ENCODE results near the gene NBEAL1.
A peak's percentile ranks its signal among the peaks of the same experiment; 100 is the strongest.
"Not testable (repeated sequence)": the region's sequence is repeated elsewhere in the genome, so short reads cannot be mapped to it uniquely, and the experiment has no call there.

NBEAL1 gene

DNA sequence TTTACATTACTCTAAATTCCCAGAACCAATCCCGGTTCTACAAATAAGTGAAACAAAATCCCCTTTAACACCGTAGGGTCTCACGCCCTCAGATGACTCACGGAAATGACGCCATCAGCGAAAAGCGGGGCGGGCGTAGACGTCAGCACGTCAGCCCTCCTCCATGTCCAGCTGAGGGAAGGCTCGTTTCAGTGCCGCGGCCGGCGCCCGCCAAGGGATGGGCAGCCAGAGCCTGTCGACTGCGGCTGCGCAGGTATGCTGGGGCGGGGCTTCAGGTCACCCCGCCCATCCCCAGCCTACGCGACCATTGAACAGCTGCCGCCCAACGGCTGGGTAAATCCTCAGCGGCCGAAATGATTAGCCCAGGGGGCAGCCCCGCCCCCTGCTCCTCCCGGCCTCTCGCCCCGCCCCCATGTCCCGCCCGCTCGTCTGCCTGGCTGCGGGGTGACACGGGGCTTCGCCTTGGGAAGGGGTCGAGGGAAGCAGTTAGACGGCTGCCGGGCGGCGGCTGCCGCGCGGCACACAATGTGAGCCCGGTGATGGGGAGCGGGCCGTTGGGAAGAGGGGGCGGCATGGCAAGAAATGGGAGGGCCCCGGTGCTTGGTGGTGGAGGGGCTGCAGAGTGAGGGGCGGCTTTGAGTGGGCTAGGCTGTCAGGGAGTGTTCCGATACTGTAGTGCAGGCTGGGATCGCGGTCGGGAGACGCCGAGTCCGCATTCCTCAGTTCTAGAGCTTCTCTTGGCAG, at the start of gene NBEAL1:
Gene NBEAL1 (plus strand): TSS at position 420 of the 744 bp plus-strand sequence. CDS start 1,510 bp downstream, outside the sequence.
- DNase-seq (ENCODE audit: low spot score), result peak; percentile 90

DNA sequence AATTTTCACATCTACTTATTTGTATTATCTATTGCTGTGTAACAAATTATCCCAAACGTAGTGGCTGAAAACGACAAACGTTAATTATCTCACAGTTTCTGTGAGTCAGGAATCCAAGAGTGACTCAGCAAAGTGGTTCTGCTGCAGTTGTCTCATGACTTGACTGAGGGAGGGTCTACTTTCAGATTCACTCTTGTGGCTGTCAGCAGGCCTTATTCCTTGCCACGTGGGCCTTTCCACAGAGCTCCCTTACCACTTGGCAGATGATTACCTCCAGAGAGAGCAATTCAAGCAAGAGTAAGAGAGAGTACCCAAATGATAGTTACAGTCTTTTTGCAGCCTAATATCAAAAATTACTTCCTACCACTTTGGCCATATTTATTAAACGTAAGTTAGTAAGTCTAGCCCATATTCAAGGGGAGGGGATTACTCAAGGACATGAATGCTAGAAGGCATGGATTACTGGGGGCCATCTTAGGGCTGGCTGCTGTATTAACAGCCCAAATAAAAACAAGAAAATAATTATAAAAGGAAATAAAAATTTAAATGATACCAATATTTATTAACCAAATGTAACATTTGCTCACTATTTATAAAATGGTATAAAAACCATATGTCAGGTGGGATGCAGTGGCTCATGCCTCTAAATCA, 48.7 kb upstream of the NBEAL1 start:
- peak; percentile 6 for DNase-seq (ENCODE audit: low spot score)

DNA sequence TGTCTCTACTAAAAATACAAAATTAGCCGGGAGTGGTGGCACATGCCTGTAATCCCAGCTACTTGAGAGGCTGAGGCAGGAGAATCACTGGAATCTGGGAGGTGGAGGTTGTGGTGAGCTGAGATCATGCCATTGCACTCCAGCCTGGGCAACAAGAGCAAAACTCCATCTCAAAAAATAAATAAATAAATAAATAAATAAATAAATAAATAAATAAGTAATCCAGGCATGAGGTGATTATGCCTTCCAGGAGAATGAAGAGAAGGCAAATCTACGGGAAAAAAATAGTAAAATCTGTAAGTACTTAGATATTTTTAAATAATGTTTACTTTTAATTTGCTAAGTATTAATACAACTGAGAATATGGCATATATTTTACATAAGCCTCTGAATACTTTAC, 45.3 kb upstream of the NBEAL1 start:
- not testable (repeated sequence) for DNase-seq (ENCODE audit: low spot score)

DNA sequence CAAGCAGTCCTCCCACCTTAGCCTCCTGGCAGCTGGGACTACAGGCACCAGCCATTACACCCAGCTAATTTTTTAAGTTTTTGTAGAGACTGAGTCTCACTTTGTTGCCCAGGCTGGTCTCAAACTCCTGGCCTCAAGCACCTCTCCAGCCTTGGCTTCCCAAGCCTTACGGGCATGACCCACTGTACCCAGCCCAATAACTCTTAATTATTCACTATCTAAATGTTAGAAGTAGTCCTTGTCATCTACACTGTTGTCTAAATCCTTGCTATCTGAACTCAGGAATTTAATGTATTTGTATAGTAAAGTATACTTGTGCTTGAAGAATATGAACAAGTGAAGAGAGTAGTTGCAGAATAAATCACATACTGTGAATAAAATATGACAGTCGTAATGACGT, 37.9 kb upstream of the NBEAL1 start:
- DNase-seq (ENCODE audit: low spot score), result no peak

DNA sequence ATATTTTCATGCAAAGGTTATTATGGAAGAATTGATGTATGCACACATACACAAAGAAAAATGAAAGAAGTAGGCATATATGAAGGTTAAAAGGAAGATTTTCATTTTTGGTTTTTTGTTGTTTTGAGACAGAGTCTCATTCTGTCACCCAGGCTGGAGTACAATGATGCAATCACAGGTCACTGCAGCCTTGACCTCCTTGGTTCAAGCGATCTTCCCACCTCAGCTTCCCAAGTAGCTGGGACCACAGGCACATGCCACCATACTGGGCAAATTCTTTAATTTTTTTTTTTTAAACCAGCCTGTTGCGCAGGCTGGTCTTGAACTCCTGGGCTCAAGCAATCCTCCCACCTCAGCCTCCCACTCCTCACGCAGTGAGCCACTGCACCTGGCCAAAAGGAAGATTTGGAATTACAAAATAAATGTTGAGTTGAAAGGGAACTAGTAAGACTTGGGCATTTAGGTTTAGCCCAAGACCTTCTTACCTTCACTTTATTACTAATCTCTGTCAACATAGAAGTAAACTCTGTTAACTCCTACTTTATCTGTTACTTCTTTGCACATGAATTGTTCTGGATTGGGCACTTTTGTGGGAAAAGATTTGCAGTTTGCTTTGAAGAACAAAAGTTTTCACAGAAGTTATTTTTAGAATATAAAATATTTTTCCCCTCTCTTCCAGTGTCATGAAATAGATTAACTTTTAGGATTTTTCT, 31.7 kb upstream of the NBEAL1 start:
- DNase-seq (ENCODE audit: low spot score), result no peak

DNA sequence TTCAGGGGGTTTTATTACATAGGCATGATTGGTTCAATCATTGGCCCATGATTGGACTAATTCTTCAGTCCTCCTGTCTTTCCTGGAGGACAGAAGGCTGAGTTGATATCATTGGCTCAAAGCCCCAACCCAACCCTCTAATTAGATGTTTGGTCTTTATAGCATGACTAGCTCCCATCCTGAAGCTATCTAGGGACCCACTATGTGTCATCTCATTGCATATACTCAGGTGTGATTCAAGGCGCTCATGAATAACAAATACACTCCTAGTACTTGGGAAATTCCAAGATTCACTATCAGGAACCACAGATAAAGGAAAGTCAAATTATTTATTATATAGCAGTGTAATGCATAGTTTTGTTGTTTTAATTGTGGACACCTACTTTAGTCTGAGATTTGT, 24.9 kb upstream of the NBEAL1 start:
- no peak for DNase-seq (ENCODE audit: low spot score)

DNA sequence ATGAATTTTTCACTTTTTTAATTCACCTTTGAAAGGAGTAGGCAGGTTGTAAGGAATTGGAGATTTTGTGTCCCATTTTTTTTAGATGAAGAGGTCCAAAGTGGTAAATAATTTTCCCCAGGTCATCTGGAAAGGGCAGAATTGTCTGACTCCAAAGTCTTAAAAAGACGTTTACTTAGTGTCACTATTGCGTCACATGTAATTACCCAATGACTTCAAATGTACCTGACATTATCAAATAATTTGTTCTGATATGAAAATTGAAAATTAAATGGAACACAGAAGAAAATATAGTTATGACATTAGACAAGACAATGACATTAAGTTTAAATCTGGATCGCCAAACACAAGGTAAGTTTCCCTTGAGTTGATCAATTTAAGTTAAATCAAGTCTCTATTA, 24.2 kb upstream of the NBEAL1 start:
- no peak for DNase-seq (ENCODE audit: low spot score)

DNA sequence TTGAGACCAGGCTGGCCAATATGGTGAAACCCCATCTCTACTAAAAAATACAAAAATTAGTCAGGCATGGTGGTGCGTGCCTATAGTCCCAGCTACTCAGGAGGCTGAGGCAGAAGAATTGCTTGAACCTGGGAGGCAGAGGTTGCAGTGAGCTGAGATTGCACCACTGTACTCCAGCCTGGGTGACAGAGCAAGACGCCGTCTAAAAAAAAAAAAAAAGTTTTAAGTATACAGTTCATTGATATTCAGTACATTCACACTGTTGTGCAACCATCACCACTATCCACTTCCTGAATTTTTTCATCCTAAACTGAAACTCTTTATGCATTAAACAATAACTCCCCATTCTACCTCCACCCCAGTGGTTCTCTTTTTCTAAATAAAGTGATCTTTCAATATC, 17.6 kb upstream of the NBEAL1 start:
- not testable (repeated sequence) for DNase-seq (ENCODE audit: low spot score)

DNA sequence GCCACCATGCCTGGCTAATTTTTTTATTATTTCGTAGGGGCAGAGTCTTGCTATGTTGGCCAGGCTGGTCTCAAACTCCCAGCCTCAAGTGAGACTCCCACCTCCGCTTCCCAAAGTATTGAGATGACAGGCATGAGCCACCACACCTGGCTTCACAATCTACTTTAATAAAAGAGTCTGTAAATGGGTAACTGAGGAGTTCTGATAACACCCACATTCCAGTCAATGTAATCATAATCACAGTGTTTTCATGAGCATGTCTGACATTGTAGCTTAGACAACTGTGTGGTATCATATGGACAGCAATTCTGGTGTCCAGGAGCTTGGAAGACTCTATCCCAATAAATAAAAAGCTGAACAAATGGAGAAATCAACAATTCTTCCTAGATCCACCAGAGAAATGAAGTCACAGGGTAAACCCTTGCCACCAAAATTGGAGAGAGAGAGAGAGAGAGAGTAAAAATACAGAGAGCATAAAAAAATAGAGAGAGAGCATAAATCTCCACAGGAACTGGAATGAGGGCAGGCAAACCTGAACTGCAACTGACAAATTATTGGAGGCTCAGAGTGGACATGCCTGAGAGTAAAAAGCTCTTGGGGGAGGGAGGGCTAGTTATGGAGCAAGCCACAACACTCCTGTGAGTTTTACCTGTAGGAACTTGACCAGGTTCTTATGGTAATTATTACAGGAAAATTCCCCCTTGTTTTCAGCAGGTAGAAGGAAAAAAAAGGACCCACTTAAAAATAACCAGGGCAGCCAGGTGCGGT, 12.4 kb upstream of the NBEAL1 start:
- DNase-seq (ENCODE audit: low spot score), result peak; percentile 17

DNA sequence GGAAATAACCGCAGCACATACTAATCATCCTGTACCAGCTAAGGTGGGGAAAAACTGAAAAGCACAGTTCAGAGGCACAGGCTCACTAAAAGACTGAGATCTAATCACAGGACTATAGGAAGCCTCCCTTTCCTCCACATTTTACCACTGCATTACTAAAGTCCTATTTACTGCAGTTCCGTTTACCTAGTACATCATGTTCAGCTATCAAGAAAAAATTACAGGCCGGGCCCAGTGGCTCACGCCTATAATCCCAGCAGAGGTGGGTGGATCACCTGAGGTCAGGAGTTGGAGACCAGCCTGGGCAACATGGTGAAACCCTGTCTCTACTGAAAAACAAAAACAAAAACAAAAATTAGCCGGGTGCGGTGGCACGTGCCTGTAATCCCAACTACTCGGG, 11.0 kb upstream of the NBEAL1 start:
- no peak for DNase-seq (ENCODE audit: low spot score)

DNA sequence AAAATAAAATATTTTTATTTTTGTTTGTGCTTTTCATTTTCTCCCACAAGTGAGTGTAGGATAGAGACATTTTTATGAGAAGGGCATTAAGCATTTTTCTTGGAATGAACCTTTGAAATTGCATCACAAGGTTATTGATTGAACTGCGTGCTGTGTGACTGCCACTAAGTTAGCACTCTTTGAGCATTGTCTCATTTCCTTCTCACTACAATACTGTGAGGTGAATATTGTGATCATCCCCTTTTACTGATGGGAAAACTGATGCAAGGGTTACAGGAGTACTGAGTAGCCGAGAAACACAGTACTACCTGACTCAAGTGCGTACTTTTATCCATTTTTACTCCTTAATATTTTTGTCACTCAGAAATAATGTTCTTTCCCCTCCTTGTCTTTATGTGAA, 2.0 kb downstream of the NBEAL1 start:
- no peak for DNase-seq (ENCODE audit: low spot score)

DNA sequence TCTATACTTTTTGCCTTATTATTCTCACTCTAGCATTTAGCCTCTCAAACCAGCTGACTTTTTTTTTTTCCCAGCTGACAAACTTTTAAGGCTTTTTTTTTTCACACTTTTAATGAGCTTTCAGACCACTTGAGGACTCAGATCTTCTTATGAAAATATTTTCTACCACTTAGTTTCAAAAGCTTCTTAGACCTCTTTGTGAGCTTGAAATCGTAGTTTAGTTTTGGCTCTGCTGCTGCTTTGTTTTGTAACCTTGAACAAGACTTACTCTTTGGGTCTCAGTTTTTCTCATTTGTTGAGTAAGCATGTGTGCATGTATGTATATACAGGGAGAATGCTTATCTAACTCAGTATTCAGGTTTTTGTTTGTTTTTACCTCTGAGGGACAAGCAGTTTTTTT, 3.5 kb downstream of the NBEAL1 start:
- DNase-seq (ENCODE audit: low spot score), result no peak

DNA sequence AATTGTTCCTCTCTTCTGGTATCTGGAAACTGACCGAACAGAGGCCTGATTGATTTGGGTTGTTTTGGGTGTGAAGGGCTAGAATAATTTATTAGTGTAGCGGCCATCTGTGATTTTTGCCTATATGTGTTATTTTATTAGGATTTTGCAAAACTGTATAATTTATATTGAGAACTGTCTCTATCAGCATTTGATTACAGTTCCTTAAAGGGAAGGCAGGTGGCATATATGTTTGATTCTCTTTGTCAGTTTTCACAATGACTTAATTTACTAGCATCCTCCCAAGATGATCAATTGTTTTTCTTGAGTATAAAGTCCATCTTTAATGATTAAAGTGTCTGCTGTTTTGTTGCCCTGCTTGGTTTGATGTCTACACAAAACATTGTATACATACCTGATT, 4.5 kb downstream of the NBEAL1 start:
- DNase-seq (ENCODE audit: low spot score), result no peak

DNA sequence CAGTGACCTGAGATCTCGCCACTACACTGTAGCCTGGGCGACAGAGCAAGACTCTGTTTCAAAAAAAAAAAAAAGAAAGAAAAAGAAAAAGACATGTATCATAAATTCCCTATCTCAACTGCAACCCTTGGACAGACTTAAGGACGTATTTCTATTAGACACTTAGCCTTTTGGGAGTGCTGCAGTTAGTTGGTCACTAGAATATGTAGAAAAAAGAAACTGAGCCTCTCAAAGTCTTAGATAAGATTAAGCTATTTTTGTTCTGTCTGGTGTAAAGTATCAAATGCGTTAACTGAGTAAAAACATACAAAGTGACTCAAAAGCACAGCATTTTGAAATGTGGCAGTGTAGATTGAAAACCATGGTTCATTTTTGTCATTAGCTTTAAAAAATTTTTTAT, 7.3 kb downstream of the NBEAL1 start:
- no peak for DNase-seq (ENCODE audit: low spot score)

DNA sequence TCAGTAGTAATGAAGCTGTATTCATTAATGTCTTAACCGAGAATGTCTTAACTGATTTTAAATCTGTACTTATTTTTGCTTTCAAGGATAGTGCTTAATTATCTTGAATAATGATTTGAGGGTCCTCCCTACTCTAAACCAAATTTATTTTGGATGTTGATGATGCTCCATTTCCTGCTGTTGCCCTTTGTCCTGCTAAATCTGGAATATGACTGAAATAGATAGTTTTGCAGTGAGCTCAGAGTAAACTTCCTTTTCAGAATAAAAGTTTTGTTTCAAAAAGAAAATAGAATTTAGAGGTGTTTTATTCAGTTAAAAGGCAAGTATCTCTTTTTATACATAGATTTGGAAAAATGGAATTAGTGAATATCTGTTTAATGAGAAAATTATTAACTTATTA, 8.1 kb downstream of the NBEAL1 start:
- DNase-seq (ENCODE audit: low spot score), result peak; percentile 12

DNA sequence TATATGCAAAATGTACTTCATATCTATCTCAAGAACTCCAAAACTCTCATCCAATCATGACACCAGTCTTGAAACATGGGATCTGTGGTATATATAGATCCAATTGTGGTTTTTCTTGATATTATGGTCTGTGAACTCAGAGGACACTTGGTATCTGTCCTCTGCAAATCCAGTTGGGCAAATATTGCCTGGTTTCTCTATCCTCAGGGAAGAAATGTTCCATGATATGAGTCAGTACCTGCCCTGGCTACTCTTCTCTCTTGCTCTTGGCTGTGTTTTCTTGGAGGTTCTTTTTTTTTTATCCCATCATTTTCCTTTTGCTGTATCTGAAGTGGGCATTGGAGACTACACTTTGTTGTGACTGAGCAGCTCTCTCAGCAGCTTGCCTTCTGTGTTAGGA, 10.9 kb downstream of the NBEAL1 start:
- DNase-seq (ENCODE audit: low spot score), result no peak

DNA sequence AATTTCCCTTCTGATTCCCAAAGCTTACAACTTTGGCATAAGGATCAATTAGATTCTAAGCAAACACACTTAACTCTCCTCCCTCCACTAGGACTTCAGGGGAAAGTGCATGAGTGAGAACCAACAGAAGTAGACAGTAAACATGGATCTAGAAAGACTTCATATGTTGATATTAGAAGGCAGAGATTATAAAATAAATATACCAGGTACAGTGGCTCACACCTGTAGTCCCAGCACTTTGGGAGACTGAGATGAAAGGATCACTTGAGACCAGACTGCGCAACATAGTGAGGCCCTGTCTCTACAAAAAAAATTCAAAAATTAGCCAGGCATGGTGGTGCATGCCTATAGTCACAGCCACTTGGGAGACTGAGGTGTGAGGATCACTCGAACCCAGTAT, 15.9 kb downstream of the NBEAL1 start:
- DNase-seq (ENCODE audit: low spot score), result no peak

DNA sequence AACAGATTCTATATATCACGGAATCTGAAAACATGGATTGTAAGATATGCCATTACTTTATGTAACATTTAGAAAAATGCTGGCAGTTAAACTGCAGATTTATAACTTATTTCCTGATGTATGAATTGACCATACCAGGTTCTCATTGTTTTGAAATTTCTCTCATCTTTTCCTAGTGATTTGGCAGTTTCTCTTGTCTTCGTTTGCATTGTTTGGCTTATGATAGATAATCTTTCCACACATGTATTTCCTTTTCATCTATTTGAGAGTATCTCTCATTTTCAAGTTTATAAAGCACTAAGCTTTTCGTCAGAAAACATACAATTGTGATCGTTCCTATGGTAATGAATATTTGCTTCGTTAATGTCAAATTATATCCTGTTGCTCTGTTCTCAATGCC, 16.3 kb downstream of the NBEAL1 start:
- no peak for DNase-seq (ENCODE audit: low spot score)

DNA sequence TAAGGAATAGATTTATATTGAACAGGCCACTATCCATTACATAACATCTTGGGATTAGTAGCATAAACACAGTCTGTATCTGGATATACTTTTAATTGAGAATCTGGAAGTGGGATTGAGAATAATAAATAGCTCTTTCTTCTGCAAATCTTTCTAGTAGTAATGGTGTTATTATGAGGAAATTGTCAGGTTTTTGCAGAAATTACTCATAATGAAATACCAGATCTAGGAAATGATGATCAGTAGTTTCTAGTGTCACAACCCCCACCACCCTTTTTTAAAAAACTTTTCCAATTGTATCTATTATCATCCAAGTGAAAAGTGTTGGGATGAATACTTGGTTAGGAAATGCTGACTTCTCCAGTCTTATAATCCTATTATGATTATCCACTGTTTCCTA, 18.7 kb downstream of the NBEAL1 start:
- DNase-seq (ENCODE audit: low spot score), result no peak

DNA sequence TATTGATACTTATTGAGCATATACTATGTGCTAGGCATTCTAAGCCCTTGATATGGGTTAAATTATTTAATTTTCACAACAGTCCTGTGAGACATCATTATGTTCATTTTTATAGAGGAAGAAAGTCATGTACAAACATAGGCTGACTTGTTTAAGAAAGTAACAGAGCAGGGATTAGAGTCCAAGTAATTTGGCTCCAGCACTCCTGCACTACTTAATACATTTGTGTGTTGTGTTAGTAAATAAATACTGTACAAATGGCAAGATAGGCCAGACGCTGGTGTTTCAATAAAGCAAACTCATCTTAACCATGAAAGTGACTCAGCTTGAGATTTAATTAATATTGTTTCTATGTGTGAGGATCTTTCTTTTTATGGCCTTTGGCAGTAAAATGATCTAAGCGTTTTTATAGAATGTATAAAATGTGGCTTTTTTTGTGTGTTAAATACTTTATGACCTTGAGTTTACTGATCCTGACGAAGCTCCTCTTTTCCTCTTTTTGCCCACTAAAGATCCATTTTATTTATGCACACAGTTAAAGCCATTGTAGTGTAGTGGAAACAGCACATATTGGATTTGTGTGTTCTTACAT, 21.3 kb downstream of the NBEAL1 start:
- DNase-seq (ENCODE audit: low spot score), result no peak

DNA sequence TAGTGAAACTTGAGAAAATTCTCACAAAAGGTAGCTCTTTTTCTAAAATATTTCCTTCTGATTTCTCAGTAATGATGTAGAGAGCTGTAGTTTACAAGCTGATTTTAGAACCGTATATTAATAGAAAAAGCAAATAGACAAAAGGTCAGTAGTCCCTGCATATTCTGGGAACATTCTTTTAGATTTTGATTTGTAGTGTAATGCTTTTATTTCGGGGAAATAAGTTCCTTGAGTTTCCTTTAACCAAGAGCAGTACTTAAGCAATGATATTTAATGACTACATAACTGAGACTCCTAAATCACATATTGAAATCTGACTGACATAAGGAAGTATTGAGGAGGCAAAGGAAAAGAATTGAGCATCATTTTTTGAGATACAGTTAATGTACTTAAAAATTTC, 22.4 kb downstream of the NBEAL1 start:
- no peak for DNase-seq (ENCODE audit: low spot score)

DNA sequence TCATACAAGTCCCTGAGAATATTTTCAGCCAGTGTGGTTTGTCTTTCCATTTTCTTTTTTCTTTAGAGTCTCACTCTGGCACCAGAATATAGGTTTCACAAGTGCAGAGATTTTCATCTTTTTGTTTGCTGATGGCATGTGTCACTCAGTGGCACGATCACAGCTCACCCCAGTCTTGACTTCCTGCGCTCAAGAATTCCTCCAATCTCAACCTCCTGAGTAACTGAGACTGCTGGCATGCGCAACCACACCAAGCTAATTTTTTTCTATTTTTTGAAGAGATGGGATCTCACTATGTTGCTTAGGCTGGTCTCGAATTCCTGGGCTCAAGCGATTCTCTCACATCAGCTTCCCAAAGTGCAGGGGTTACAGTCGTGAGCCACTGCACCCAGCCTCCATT, 23.9 kb downstream of the NBEAL1 start:
- no peak for DNase-seq (ENCODE audit: low spot score)
